ENCODE results near the gene SDK1. TPM values are rescaled to one million over a fixed set of nuclear protein-coding genes. Genes with fewer than 3 reads are reported as not detected.

The SDK1 gene
- total RNA-seq, 1 donor from 2014 or later: 0.26 TPM

DNA sequence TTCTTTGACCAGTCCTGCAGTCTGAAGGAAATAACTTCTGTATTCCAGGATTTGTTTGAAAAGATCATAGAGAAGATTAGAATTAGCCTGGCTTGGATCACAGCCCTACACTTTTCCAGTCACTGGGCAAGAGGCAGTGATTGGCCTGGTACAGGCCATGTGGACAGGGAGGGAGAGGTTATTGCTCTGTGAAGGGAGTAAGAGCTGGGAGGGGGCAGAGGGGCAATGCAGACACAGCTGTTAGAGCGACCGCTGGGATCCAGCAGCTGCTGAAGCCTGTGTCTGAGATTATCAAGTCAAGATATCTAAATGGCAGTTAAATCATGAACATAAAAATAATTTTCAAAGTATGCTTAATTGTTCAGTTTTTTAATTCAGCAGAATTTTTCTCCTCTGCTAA, 257.3 kb downstream of the SDK1 start:
- no peak overlapping the region for H3K4me3 ChIP-seq (ENCODE audit: low read depth, low read length)
- TF ChIP-seq, protein P1, sequence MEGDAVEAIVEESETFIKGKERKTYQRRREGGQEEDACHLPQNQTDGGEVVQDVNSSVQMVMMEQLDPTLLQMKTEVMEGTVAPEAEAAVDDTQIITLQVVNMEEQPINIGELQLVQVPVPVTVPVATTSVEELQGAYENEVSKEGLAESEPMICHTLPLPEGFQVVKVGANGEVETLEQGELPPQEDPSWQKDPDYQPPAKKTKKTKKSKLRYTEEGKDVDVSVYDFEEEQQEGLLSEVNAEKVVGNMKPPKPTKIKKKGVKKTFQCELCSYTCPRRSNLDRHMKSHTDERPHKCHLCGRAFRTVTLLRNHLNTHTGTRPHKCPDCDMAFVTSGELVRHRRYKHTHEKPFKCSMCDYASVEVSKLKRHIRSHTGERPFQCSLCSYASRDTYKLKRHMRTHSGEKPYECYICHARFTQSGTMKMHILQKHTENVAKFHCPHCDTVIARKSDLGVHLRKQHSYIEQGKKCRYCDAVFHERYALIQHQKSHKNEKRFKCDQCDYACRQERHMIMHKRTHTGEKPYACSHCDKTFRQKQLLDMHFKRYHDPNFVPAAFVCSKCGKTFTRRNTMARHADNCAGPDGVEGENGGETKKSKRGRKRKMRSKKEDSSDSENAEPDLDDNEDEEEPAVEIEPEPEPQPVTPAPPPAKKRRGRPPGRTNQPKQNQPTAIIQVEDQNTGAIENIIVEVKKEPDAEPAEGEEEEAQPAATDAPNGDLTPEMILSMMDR (IDR thresholded peaks at IDR 0.05; ENCODE audit: insufficient read depth, low read length, severe bottlenecking): no peak
- DNase-seq (ENCODE audit: low read depth) (no peak), FAIRE-seq (no peak)
- H3K27me3 ChIP-seq (ENCODE audit: control insufficient read depth, insufficient read depth, low read length): no peaks in the 10 kb centered on the region
- H3K36me3 ChIP-seq (ENCODE audit: control insufficient read depth, insufficient read depth, low read length): no peaks in the 10 kb centered on the region

DNA sequence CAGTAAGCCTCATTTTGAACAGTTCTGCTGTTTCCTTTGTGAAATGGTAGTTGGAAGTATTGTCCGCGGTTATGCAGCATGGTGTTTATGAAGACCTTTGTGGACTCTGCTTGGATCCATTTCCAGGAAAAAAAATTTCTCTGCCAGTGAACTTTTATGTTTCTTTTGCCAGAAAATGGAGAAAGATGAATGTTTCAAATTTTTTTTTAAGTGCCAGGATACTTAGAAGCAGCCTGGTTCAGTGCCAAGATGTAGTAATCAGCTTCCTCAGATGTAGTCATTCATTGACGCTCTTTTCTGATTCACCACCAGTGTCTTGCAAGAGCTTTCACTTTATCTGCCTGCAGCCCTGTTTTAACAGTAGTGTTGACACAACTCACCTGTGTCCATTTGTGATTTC, 258.2 kb downstream of the SDK1 start:
- peak; percentile 62 for FAIRE-seq
- TF ChIP-seq, protein P1 (IDR thresholded peaks at IDR 0.05; ENCODE audit: insufficient read depth, low read length, severe bottlenecking): no peak
- Histone ChIP-seq H3K4me3 (ENCODE audit: low read depth, low read length) (no peak overlapping the region), H3K36me3 (ENCODE audit: control insufficient read depth, insufficient read depth, low read length) (no peaks in the 10 kb centered on the region), H3K27me3 (ENCODE audit: control insufficient read depth, insufficient read depth, low read length) (no peaks in the 10 kb centered on the region)
- peak; percentile 98 for DNase-seq (ENCODE audit: low read depth)

DNA sequence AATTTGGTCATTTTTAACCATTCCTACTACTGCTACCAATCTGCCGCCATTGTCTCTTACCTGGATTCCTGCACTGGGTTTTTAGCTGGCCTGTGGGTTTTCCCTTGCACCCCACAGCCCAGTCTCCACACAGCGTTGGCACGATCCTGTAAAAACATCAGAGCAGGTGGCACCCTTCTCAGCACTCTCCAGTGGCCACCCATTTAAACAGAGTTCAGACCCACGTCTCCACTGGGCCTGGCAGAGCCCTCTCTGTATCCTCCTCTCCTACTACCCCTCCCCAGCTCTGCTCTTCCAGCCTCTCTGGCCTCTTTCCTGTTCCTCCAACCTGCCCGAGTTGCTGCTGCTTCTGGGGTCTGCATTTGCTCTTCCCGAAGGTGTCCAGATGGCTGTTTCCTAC, 259.4 kb downstream of the SDK1 start:
- no peak overlapping the region for H3K4me3 ChIP-seq (ENCODE audit: low read depth, low read length)

DNA sequence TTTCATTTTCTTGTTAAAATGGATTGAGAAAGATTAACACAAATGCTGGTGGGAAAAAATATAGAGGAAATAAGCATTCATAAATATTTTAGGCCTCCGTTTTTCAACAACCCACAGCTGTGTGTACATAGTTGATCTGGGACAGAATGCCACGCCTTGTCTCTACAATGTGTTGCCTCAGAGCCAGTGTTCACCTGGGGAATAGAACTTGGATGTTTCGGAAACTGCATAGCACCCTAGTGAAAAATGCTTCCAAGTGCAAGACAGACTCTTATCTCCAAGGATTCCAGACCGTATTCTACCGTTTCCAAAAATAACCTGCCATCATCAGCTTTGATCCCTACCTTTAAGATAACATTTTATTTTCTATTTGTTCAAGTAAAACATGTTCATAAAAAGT, 260.9 kb downstream of the SDK1 start:
- TF ChIP-seq, protein P1 (IDR thresholded peaks at IDR 0.05; ENCODE audit: insufficient read depth, low read length, severe bottlenecking): no peak
- Histone ChIP-seq H3K4me3 (ENCODE audit: low read depth, low read length) (no peak overlapping the region), H3K36me3 (ENCODE audit: control insufficient read depth, insufficient read depth, low read length) (no peaks in the 10 kb centered on the region), H3K27me3 (ENCODE audit: control insufficient read depth, insufficient read depth, low read length) (no peaks in the 10 kb centered on the region)
- peak; percentile 47 for FAIRE-seq
- DNase-seq (ENCODE audit: low read depth): peak; percentile 39

More for the DNA sequence above, 259.4 kb downstream of the SDK1 start:
- TF ChIP-seq, protein P1 (IDR thresholded peaks at IDR 0.05; ENCODE audit: insufficient read depth, low read length, severe bottlenecking): no peak
- Histone ChIP-seq H3K36me3 (ENCODE audit: control insufficient read depth, insufficient read depth, low read length) (no peaks in the 10 kb centered on the region), H3K27me3 (ENCODE audit: control insufficient read depth, insufficient read depth, low read length) (no peaks in the 10 kb centered on the region)
- DNase-seq (ENCODE audit: low read depth): no peak
- no peak for FAIRE-seq

DNA sequence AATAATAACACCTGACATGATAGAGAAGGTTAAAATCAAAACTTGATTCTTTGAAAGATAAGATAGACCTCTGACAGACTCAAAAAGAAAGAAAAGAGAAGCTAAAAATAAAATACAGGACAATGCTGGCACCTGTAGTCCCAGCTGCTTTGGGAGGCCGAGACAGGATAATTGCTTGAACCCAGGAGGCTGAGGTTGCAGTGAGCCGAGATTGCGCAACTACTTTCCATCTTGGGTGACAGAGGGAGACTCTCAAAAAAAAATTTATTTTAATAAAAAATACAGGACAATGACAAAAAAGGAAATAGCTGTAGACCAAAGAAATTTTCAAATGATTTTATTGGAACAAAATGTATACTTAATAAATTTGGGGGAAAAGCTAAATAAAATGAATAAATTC, 263.2 kb downstream of the SDK1 start:
- Histone ChIP-seq H3K36me3 (ENCODE audit: control insufficient read depth, insufficient read depth, low read length) (no peaks in the 10 kb centered on the region), H3K27me3 (ENCODE audit: control insufficient read depth, insufficient read depth, low read length) (no peaks in the 10 kb centered on the region), H3K4me3 (ENCODE audit: low read depth, low read length) (no peak overlapping the region)
- FAIRE-seq (no peak), DNase-seq (ENCODE audit: low read depth) (no peak)
- TF ChIP-seq, protein P1 (IDR thresholded peaks at IDR 0.05; ENCODE audit: insufficient read depth, low read length, severe bottlenecking): no peak

DNA sequence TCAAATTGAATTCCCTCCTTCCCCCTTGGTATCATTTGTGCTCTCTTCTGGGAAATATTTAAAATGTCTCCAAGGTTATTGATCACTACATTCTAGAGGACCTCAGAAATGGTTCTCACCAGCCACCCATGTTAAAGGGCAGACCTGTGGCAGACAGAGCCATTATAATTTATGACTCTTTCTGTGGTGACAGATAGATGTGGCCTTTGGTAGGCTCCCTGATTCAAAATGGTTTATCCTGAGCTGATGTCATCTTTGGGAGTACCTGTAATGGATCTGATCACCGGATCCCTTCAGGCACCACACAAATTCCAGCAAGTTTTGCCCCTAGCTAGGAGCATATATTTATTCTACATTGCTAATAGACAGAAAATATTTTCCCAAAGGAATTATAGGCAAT, 267.5 kb downstream of the SDK1 start:
- H3K4me3 ChIP-seq (ENCODE audit: low read depth, low read length): no peak overlapping the region
- TF ChIP-seq, protein P1 (IDR thresholded peaks at IDR 0.05; ENCODE audit: insufficient read depth, low read length, severe bottlenecking): no peak
- FAIRE-seq (no peak), DNase-seq (ENCODE audit: low read depth) (no peak)
- no peaks in the 10 kb centered on the region for H3K36me3 ChIP-seq (ENCODE audit: control insufficient read depth, insufficient read depth, low read length)
- no peaks in the 10 kb centered on the region for H3K27me3 ChIP-seq (ENCODE audit: control insufficient read depth, insufficient read depth, low read length)
